8988T (cell line): ENCODE data around the gene PBLD.
"Not testable (repeated sequence)": the region's sequence is repeated elsewhere in the genome, so short reads cannot be mapped to it uniquely, and the experiment has no call there.

Experiments
- DNase-seq: peaks from one replicate; pipeline ENCODE4 v3.0.0; 2011

The PBLD gene

DNA sequence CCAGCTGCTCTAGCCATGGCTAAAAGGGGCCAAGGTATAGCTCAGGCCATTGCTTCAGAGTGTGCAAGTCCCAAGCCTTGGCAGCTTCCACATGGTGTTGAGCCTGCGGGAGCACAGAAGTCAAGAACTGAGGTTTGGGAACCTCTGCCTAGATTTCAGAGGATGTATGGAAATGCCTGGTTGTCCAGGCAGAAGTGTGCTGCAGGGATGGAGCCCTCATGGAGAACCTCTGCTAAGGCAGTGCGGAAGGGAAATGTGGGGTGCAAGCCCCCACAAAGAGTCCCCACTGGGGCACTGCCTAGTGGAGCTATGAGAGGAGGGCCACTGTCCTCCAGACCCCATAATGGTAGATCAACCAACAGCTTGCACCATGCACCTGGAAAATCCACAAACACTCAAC, 54.9 kb downstream of the PBLD start:
- DNase-seq, result not testable (repeated sequence)

DNA sequence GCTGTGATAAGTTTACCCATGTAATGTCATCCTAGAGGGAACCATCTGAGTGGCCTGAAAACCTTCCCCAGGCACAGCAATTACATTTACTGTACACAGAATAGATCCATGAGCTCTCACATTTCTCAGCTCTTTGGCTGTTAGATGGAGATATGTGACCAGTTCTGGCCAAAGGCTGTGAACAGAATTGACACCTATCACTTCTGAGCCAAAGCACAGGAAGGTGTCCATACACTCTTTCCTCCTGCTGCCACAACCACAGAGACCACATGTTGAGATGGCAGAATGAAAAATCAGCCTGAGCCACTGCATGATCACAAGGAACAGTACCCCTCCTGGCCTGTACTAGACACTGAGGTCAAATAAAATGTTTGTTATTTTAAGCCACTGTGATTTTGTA, 56.5 kb downstream of the PBLD start:
- no peak for DNase-seq

DNA sequence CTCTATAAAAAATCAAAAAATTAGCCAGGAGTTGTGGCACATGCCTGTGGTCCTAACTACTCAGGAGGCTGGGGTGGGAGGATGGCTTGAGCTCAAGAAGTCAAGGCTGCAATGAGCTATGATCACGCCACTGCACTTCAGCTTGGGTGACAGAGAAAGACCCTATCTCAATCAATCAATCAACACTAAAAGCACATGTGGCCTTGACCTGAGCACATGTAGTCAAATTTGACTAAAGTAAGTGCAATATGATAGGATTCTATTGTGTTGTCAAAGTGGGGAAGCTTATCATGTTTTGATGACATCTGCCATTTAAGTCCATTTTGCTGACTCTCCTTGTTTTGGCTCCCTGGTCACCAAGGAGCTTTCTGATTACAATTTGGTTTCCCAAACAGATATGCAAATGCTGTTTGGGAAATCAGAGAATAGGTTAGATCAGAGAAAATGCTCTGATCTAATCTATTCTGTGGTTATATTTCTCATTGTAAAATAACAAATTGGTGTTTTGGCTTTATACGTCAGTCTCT, 57.1 kb downstream of the PBLD start:
- DNase-seq, result no peak

DNA sequence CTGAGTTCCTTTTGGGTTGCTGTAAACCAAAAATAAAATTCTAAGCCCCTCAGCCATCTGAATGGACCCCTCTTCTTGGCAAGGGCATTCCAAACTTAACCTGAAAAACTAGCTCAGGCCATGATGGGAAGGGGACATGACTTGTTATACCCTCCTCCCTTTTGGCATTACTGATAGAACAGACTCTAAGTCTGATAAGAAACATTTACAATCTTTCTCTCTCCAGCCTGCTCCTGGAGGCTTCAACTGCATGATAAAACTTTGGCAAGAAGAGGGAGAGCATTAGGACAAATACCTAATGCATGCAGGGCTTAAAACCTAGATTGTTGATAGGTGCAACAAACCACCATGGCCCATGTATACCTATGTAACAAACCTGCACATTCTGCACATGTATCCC, 59.9 kb downstream of the PBLD start:
- no peak for DNase-seq

DNA sequence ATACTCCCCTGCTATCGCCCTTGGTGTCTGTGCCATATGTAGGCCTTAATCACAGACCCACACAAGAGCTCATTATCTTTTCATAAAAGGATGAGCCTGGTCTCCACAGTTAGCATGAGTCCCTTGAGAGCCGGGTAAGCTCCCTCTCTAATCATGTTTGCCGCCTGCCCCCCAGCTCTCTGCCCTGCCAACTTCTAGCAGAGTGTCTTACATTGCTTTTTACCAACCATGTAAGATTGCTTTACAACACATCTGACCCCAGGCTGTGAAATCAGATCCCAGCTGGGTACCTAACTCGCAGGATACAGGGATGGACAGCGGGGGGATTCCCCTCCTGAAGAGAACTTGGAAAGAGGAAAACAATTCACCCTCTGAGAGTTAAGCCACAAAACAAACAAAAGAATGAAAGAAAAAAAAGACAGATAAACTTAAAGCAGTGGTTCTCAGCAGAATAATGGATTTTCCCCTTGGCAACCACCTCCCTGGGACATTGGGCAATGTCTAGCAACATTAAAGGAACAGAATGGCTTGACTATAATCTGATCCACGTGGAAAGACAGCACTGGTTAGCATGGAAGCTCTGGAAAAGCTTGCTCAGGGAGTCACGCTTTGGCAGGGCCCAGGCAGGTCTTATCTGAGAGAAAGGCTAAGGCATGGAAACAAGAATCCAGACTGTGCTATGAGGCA, 61.4 kb downstream of the PBLD start:
- DNase-seq, result no peak

DNA sequence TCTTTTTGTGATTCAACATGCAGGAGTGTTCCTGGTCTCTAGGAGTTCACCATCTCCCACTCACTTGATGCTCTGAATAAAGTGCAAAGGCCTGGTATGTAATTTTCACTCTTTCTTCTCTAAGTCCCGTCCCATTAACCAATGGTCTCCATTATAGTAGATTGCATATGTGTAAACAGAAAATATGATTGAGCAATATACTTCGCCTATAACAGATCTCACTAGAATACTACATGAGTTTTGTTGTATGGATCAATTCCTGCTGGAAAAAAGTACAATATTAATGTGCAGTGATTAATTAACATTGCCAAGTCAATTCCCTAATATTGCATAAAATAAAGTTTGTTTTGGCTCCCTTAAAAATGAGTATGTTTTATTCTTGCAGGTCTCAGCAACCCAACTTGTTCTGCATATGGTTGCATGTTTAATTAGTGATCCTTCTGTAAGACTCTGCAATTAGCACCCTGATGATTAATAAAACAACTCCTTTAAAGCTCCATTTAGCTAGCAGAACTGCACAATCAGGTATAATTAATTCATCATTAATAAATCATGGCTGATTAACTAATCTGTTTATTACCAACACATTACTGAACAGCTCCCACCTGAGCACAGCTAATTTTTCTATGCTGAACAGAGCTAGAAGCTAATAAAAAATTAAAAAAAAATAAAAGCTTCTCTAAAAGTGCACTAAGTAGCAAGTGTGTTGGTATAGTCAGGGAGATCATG, 63.0 kb downstream of the PBLD start:
- no peak for DNase-seq

DNA sequence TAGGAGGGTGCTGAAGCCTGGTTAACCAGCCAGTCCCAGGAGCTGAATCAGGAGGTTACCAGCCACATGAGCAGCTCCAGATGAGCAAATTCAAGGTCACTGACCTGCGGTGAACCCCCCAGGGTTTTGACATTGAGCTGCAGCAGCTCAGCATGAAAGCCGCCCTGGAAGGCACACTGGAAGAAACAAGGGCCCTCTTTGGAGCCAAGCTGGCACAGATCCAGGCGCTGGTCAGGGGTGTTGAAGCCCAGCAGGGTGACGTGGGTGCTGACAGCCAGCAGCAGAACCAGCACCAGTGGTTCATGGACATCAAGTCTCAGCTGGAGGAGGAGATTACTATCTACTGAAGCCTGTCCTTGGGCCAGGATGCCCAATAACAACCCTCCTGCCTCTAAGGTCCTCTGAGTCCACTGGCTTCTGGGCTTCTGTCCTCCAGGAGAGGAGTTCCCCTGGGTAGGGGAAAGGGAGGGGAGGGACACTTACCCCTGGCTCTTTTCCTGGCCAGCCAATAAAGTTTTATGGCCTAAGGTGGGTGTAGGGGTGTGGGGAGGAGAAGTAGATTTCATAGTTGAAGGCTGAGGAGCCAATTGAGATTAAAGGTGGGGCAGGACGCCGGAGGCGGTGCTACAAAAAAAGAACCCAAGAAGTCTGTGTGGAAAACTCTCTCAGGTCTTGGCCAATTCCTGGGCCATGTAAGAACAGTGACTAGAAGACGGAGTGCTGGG, 71.4 kb downstream of the PBLD start:
- no peak for DNase-seq

DNA sequence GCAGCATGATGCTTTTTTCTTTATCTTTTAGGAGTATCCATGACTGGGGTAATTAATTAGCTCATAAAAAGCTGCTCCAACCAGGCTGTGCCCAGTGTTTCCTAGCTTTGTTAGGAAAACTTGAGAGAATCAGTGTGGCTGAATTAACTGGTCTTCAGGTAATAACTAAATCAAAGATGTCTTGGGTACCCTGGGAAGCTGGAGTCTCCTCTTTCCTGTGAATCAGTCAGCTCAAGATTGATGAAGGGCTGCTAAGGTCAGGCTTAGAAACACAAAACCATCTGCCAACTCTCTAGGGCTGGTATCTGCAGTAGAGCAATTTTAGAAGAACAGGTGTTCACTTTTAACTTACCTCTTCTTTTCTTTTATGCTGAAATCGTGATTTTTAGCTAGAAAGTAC, 79.4 kb downstream of the PBLD start:
- no peak for DNase-seq

DNA sequence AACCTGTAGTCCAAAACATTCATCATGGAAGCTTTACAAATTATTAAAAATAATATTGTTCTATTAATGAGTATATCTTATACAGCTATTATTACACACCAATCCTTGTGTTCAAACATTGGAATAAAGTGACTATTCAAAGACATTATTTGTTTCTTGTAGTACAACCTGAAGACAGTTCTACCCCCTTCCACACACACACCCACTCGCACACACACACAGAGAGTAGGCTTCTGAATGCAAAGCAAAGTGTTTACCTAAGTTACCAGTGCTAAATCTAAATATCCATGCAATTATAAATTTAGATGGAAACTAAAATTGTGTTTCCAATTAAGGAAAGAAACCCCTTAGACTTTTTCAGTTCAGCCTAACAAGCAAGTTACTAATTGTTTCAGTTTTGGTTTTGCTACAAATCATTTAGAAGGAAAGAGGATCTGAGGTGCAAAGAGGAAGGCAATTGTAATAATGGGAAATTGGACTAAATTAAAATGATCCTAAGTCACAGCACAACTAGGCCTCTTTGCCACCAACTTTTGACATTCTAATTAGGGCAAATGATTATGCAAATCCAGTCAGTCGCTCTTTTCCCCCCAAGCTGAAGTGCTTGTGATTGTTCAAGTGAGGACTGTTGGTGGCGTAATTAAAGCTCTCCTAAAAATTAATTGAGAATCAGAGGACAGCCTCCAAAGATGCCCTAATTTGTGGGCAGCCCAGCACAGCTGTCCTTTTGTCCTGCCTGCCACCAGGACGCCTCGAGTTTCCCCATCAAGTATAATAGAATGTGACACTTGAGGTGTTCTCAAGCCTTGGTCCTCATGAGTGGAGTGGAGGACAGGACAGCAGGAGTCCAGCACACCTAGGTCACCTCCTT, 80.9 kb downstream of the PBLD start:
- no peak for DNase-seq

DNA sequence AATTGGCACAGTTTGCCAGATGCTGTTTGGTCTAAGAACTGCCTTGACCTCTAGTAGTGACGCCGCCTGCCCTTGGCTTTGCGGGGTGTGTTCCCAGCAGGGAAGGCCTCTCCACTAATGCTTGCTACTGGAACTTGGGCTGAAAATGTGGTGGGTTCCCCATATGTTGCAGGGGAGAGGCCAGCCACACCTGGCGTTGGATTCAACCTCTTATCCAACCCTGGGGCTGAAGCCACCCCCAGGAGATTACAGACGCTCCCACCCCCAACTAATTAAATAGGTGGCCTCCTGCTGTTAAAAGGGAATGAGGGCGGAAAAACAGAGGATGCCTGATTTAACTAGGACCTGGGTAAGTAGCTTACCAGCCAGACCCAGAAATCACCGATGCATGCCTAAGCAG, 81.6 kb downstream of the PBLD start:
- no peak for DNase-seq

DNA sequence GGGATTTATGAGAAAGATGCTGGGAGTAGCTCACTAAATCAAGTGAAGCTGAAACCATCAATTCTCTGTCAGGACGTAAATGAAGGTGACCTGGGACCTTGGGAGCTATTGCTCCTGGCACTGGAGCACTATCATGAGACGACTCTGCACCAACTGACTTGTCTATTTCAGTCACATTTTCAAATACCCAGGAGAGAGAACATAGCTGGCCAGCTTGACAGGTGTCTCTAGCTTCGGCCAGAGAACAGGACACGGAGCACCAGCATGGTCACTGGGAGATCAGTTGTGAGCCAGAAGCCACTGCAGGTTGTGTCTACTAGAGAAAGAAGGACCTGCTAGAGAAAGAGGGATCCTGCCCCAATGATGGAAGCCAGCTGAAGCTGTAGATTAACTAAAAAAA, 83.4 kb downstream of the PBLD start:
- DNase-seq, result no peak

DNA sequence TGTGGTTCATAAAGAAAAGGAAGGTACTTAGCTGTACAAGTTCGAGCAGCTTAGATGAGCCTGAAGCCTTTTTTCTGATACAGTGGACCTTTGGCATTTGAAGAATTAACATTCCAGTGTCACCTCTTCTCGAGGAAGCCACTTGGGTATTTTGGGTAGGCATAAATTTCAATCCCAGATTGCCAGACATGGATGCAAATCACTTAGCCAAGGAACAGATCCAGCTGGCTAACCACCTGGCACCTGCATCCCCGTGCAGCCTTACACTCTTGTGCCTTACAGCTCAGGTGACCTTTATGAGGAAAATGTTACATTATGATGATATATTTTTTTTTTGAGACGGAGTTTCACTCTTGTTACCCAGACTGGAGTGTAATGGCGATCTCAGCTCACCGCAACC, 84.8 kb downstream of the PBLD start:
- DNase-seq, result no peak

DNA sequence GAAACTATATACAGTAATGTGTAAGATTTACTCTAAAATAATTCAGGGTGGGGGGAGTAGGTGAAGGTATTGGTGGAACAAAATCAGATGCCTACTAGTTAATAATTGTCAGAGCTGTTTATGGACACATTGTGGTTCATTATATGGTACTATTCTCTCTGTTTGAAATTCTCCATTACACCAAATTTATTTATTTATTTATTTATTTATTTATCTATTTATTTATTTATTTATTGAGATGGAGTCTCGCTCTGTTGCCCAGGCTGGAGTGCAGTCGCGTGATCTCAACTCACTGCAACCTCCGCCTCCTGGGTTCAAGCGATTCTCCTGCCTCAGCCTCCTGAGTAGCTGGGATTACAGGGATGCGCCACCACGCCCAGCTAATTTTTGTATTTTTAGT, 86.3 kb downstream of the PBLD start:
- DNase-seq, result not testable (repeated sequence)

DNA sequence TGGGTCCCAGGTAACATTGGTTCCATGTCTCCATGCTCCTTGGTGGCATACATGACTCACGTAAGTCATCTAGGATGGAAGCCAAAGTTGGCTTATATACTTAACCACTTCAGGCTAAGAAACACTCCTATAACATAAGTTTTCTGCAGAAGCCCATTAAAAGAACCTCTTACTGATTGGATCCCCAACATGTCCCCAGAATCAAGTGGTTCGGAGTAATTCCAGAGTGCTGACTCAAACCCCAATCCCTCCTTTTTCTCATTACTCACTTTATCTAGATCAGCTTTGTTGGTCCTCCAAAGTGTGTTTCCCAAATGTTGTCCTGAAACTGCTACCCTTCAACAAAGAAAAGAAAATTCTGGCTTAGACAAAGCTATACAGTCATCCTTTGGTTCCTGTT, 90.7 kb downstream of the PBLD start:
- DNase-seq, result no peak

DNA sequence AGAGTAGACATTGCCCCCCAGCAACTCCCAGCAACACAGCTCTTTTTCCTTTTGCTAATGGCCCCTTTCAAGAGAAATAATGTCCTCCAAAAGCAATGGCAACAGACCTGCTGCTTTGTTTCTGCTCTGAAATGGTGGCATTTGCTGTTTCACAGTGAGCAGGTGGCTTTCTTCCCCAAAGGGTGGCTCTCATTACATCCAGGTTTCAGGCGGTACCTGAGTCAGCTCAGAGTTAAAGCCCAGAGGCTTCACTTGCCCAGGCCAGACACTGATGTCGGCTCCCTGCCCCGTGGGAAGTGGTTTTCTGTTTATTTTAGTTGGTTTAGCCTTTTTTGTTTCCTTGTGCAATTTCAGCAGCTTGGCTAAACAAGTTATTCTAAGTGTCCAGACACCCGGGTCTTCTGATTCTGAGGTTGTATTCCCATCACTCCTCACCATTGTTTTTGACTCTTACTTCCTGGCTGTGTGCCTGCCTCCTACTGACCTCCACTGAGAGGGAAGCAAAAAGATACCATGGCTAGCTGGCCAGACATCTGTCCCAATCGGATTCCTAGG, 93.1 kb downstream of the PBLD start:
- DNase-seq, result no peak

DNA sequence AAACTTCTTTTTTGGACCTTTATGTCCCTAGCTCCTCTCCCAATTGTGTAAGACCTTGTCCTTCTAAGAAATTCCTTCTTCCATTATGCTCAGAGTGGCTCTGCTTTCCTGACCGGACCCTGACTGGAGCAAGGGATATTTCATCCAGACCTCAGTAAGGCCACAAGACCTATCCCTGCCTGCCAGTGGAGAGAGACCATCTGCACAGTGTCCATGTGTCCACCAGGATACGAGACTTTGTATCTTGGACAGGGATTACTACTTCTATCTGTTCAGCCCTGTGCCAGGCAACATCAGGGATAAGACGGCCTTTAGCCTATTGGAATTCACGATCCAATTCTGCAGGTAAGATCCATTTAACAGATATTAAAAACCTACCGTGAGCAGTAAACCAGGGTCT, 93.7 kb downstream of the PBLD start:
- DNase-seq, result no peak

DNA sequence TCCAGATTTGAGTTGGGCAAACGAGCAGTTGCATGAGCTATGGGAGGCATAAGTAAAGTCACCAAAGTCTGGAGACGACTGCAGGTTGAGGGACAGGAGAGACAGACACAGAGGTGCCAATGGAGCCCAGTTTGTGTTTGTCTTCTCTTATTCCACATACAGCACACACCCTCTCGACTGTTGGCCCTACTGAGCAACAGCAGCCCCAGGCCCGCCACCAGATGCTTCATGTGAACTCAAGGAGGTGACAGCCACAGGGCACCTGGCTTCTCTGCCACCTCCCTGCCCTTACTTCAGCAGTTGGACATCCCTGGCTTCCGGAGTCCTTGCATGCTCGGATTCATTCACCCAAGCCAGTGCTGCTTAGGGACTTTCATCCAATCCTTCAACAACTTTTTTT, 94.4 kb downstream of the PBLD start:
- no peak for DNase-seq

DNA sequence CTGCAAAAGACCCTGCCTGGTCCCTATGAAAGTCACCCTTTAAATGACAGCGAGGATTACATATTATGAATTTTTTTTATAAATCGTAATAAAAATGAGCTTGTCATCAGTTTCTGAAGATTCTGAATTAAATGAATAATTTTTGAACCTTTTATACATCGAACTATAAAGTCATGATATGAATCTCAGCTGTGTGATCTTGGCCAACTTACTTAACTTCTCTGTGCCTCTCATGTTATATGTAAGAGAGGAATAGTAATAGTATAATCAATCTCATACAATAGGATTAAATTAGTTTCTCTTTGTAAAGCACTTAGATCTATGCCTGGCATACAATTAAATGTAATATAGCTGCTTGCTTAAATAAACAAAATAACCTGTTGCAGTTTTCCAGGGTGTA, 95.6 kb downstream of the PBLD start:
- no peak for DNase-seq

DNA sequence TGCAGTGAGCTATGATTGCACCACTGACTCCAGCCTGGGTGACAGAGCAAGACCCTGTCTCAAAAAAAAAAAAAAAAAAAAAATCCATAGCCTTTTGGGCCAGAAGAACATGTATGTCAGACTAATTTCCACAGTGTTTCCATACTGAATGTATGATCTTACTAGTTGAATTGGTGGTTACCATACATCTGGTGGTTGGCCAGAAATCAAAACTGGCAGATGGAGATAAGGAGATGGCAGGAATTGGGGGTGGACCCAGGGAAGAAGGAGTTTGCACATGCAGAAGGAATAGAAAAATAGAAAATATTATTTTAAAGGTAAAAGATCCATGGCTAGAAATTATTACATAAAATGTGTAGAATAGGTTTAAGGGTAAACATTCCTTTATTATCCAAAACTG, 97.1 kb downstream of the PBLD start:
- no peak for DNase-seq

DNA sequence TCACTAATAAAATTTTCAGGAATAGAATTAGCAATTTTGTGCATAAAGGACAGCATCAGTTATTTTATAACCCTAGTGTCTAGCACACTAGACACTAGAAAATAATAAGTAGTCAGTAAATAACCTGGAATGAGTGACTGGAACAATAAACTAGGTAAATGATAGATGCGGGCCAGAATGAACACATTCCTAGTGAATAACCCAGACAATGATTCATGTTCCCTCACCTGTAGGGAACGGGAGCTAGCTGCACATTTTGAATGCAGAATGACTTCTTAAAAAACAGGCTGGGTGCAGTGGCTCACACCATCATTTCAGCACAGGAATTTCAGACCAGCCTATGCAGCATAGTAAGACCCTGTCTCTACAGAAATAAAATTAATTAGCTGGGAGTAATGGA, 97.6 kb downstream of the PBLD start:
- DNase-seq, result no peak

DNA sequence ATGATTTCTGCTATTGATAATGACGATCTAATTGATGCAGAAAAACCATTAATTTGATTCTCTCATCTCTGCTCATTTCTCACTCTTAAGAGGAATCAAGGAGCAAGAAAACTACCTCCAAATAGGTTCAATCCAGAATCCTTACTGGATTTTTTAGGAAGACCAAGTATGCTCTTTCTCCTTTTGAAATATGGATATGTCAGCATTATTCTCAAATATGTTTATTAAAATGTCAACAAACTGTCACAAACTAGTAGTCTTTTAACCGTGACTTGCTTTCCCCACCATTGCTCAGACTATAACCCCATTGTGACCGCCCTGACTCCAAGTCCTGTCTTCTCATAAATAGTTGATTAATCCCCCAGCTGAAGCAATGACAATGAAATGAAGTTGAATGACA, 99.7 kb downstream of the PBLD start:
- DNase-seq, result no peak
